IPS-NIHi7 (cell line): ENCODE data around the gene GNG12.
"Not testable (repeated sequence)": the region's sequence is repeated elsewhere in the genome, so short reads cannot be mapped to it uniquely, and the experiment has no call there.

ENCODE experiments used
- DNase-seq: peaks from one replicate; pipeline ENCODE4 v3.0.0; 2012; ENCODE audit warnings: mixed read lengths; ENCODE audit errors: extremely low spot score

Gene GNG12

DNA sequence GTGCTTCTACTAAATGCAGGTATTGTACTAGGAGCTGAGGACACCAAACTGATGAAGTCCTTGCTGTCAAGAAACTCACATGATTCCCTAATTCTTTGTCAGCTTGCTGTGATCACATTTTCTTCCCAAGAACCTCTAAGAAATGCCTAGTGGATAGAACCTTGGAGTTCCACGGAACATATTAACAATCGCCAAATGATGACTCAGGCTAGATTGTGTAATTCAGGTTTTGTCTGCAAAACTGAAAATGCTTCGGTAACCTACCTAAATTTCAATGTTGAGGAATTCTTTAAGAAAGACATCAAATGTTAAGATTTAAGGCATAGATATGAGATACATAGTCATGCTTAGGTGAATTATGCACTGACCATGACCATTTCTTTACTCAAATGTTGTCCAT, 150.0 kb downstream of the GNG12 start:
- DNase-seq, result no peak

DNA sequence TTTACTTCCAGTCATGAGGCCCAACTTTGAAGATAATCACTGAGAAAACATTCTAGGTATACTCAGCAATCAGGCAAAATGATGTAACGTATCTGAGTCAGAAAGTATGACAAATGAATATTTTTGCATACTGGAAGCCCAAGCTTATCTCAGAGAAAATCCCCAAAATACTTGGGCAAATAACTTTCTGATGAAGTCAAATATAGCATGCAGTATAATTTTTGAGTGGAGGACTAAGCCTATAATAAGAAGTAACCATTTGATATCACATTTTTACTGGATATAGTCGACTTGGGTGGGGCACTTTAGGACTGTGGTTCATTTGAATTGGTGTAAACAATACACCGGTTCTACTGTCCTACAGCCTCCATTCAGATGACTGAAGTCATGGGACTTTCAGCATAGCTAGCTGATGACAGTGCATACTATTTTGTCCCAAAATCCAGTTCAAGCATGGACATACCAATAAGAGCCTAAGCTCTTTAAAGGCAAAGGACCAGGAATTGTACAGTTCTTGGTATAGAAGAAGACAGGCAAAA, 150.5 kb downstream of the GNG12 start:
- DNase-seq, result no peak

DNA sequence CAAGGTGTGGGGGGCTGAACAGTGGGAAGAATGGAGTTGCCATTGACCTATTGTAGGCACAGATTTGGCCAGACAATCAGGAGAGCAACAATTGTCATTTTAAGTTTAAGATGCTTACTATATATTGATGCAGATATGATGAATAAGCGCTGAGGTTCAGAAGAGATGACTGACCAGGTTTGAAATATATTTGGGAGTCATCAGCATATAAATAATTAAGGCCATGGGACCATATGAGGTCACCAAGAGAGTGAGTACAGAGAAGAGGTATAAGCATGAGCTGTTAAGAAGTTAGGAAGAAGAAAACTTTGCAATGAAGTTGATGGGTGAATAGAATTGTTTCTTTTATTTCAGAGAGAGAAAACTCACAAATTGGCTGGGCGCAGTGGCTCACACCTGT, 152.8 kb downstream of the GNG12 start:
- no peak for DNase-seq

DNA sequence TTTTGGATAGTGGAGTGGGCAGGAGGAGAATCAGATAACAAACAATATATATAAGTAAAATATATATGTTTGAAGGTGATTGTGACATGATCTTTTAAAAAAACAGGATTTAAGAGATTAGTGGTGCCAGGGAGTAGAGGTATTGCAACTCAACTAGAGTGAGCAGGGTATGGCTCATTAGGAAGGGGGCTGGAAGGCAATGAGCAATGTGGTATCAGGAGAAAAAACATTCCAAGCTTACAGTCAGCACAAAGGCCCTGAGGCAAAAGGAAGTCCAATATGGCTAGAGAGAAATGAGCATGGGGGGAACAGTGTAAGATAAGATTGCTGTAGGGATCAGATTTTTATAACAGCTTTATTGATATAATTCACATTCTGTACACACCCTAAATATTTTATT, 153.6 kb downstream of the GNG12 start:
- no peak for DNase-seq

DNA sequence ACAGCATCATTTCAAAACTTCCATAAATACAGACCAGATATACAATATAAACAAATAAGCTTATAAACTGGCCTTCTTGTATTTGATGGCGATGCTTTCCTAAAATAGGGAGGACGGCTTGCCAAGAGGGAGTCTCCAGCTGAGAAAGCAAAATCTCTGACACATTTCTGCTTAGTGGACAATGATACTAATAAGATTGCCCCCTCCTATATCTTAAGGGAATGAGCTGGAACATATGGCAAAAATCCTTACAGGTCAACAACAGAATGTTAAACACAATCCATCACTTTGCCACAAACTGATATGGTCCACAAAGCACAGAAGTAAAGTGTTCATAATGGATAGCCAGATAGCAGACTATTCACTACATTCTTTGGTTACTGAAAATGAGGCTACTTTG, 155.3 kb downstream of the GNG12 start:
- no peak for DNase-seq

DNA sequence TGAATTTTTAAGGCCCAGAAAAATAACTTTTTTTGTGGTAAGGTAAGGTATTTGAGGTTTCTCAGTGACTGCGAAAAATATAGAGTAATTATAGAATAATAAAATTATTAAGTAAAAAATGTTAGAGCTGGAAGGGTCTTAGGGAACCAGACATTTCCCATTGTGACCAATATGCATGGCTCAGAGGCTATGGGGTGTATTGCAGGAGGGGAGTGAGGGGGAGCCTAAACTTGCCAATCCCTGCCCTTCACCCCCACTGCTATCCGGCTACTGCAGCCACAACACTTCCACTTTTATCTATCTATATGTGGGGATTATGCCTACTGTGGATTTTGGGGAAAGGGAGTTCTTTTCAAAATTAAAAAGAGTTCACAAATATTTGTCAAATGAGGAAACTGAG, 155.9 kb downstream of the GNG12 start:
- DNase-seq, result no peak

DNA sequence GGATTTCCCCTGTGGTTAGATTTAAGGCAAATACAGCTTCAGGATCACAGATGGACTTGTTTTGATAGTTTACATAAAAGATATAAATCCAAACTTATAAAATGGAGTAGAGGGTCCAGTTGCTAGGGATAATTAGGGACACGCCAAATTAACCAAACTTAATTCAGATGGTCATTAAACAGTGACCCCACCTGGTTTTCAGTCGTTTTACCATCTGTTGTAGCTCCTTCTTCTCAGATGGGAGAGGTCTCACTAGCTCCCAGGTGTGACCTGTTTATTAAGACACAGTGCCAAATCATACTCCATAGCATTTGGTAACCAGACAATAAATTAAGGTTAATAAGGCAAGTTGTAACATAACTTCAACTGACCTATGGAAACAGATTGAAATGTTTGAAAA, 156.3 kb downstream of the GNG12 start:
- no peak for DNase-seq

DNA sequence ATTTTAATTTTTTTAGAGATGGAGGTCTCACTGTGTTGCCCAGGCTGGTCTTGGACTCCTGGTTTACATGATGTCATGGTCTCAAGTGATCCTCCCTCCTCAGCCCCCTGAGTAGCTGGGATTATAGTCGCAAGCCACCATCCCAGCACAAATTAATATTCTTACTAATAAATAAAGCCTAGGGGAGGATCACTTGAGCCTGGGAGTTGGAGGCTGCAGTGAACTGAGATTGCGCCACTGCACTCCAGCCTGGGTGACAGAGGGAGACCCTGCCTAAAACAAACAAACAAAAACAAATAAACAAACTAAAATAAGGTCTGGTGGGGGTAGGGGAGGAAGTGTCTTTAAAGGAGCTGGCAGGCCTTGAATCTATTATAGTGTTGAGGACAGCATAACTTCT, 157.0 kb downstream of the GNG12 start:
- no peak for DNase-seq

DNA sequence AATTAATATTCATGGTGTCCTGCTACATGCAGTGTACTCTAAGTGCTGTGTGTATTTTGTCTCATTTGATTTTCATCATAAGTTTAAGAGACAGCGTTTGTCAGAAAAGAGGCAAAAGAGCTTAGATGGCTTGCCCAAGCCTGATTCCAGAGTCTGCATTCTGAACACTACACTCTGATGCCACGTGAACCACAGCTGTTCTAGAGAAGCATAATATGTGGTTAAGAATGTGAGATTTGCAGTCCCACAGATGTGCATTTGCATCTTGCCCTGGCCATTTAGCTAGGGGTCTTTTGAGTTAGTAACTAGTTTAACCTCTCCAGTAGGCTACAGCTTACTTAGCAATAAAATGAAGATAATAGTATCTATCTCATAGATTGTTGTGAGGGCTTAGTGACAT, 157.5 kb downstream of the GNG12 start:
- no peak for DNase-seq

DNA sequence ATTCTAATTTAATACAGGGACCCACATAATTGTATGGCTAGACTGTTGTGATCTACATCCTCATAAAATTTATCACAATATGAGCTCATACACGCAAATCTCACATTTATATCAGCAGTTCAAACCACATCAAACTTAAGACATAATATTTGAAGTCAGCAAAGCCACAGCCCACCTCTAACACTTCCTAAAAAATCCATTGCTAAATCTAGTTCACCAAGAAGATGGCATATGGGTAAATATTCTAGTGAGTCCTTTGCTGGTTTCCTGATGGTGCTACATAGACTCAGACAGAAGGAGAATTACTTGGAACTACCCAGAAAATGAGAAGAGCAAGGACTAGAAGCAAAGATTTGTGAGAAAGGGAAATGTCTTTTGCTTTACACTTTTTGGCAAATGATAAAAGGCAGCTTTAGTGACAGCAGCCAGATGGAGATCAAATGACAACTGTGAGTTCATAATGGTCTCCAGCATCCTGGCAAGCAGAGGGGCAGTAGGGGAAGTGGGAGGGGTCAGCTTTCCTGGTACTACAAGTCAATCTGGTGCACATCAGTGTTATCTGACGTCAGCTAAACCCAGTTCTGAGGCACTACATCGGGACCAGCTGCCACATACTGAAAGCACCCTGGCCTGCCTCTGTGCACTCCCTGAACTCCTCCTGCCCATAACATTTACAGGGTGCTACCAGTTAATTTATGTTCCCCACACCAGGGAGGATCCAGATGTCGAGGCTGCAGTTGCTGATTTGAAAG, 158.8 kb downstream of the GNG12 start:
- DNase-seq, result no peak

DNA sequence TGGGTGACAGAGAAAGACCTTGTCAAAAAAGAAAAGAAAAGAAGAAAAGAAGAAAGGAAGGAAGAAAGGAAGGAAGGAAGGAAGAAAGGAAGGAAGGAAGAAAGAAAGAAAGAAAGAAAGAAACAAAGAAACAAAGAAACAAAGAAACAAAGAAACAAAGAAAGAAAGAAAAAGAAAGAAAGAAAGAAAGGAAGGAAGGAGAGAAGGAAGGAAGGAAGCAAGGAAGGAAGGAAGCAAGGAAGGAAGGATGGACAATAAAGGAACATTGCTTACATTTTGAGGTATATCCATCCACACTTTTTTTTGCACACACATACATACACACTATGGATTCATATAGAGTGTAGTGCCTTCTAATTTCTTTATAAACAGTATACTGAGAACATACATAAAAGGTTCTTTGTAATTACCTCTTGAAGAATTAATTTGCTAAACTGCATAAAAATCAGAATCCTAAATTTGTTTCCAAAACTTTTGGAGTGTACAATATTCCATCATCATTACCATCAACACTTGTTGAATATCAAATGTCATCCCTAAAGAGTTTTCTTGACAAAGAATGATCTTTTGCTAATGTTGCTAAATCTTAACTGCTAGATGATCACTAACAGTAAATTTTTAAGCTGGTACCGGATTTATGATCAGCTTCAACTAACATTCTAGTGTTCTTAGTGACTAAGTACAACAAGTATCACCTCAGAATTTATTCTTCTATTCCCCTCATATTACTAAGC, 159.6 kb downstream of the GNG12 start:
- no peak for DNase-seq

DNA sequence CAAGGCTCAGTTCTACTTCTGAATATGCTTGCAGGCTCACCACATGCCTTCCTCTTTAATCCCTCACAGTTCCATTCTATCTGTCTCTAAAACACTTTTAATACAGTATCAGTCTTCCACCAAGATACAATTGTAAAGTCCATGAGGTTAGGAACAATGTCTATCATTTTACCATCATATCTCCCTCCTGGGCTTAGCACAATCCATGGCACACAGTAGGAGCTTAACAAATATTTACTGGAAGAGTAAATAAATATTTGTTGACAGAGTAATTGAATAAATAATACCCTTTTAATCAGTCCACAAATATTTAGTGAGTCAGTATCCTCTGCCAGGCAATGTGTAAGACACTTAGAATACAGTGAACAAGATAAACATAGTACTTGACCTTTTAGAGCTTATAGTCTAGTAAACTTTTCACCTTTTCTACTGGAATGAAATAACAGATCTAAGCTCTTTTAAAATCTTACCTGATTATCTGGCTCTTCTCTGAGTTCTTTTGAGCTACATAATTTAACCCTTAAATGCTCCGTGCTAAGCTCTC, 160.9 kb downstream of the GNG12 start:
- no peak for DNase-seq

DNA sequence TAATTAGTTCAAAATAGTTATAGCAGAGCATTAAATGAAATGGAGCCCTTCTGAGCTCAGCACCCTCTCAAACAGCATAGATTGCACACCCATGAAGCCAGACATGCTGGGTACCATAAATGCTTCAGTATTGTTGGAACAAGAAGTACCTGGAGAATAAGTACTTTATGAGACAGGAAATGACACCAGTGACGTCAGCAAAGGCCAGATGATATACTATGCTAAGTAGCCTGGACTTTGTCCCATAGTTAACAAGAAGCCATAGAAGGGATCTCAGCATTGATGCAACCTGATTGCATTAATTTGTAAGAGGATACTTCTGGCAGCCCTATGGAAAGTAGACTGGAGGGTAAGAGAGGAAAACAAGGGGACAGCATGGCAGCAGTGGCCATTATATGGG, 164.6 kb downstream of the GNG12 start:
- no peak for DNase-seq

DNA sequence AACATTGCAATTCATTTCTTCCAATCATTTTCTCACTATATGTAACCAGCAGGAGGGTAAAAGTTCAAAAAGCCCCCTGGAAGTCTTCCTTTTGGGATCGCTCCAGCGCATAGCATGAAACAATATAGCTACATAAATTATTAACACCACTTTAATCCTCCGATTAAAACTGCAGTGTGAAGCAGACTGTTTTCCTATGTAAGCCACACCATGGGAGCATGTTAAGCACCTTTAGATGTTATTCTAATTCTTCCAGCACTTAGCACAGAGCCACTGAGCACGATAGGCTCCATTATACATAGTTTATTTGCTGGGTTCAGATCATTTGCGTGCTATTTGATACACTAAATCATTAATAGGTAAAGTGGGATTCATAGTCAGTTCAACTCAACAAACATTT, 166.6 kb downstream of the GNG12 start:
- DNase-seq, result no peak

DNA sequence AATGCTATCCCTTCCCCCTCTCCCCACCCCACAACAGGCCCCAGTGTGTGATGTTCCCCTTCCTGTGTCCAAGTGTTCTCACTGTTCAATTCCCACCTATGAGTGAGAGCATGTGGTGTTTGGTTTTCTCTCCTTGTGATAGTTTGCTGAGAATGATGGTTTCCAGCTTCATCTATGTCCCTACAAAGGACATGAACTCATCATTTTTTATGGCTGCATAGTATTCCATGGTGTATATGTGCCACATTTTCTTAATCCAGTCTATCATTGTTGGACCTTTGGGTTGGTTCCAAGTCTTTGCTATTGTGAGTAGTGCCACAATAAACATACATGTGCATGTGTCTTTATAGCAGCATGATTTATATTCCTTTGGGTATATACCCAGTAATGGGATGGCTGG, 168.0 kb downstream of the GNG12 start:
- DNase-seq, result not testable (repeated sequence)

DNA sequence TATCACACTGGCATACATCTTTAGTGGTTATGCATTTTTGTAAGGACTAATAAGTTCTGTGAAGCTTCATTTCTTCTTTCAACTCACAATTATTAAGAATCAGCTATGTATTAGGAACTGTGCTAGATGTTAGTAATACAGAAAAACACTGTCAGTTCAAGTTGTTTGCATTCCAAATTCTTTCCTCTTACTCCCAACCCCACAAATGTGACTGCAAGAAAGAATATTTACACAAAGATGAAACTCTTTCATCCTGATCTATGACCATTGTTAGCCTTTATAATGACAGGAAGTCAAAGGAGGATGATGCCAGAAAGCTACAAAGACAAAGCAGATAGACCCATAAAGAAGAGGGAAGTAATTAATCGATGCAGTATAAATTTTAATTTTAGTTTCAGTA, 169.2 kb downstream of the GNG12 start:
- no peak for DNase-seq

DNA sequence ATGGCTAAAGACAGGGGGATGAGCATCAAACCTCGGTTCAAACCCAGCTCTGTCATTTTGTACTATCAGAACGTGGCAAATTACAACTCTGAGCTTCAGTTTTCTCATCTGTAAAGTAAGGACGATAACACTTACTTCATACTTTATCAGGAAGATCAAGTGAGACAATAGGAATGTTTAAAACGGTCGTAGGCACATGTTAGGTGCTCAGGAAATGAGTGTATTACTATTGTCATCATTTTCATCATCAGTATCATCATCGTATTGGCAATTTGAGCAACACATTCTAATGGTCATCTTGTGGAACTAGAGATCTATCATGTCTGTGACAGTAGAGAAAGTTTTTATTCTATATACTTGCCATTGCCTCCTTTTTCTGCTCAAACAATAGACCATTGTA, 170.4 kb downstream of the GNG12 start:
- no peak for DNase-seq

DNA sequence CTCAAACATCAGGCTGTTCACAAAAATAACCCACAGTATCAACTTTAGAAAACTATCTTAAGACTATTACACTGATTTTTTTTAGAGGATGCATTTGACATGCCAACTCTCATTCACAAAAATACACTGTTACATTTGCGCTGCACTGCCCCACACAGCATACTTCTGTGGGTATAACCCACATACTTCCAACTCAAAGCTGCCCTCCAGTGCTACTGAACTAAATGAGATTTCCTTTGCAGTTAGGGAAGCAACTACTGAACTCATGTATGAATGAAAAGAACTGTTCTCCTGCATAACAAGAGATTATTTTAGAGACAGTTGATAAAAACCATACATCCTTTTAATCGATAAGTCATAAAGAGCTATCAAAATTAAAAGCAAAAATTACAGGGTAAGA, 174.0 kb downstream of the GNG12 start:
- no peak for DNase-seq

DNA sequence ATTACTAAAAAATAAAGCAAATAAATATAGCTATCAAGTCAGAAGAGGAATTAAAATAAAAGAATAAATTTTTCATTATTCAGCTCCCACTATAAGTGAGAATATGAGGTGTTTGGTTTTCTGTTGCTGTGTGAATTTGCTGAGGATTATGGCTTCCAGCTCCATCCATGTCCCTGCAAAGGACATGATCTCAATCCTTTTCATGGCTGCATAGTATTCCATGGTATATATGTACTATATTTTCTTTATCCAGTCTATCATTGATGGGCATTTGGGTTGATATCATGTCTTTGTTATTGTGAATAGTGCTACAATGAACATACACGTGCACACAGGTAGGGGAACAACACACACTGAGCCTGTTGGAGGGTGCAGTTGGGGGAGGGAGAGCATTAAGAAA, 176.1 kb downstream of the GNG12 start:
- not testable (repeated sequence) for DNase-seq

DNA sequence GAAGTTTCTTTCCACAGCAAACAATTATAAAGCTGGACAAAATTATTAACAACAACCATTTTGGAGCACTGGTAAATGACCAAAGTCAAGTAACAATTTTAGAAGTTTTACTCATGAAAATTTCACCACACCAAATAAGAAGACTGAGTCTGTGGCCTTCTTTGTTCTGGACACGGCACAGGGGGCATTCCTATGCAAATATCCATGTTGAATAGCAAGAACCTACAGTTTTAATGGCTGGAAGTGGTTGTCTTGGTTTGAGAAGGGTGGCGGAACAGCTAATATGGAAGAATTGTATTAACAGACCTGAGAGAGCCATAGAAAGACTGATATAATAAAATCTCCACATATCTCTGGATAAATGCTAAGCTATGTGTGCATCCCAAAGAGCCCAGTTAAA, 177.7 kb downstream of the GNG12 start:
- DNase-seq, result no peak

DNA sequence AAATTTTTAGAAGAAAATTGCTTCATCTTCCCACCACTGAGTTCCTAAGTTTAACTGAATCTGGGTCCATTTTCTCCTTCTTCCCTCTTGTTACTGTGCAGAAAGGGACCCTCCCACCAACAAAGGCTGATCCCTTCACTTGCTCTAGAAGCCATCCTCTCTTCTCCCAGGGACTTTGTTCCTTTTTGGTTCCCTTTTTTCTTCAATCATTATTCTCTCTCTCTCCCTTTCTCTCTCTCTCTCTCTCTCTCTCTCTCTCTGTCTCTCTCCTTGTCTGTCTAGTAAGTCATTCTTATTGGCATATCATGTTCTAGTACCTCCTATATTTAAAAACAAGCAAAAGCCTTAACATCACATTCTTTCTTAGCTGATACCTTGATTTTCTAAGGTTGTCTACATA, 180.0 kb downstream of the GNG12 start:
- DNase-seq, result no peak

DNA sequence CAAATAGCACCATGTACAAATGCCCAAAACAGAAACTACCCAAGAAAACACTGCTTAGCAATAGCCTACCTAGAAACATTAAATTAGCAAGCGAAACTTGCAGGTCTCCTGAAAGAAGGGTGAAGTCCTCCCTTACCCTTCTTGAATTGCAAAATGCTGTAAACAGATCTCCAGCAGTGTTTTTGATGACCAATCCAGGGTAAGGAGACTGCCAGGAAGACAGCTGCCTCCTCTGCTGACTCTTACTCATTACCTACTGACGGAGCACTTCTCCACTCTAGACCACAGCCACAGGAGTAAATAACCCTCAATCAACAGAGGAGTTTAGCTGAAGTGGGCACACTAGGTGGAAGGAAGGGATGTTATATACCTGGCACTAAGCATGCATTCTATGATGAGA, 180.5 kb downstream of the GNG12 start:
- no peak for DNase-seq
